Measurements from ENCODE around the gene NUP210.

Gene NUP210

GRCh38 chr3:13283877-13284264 is 136.3 kb downstream of the NUP210 start:
- H3K79me2 ChIP-seq (ENCODE audit: insufficient read depth, low read depth) = no peaks in the 10 kb centered on the region
- no peaks in the 10 kb centered on the region for H4K20me1 ChIP-seq (ENCODE audit: insufficient read depth)
- TF ChIP-seq, protein P1, sequence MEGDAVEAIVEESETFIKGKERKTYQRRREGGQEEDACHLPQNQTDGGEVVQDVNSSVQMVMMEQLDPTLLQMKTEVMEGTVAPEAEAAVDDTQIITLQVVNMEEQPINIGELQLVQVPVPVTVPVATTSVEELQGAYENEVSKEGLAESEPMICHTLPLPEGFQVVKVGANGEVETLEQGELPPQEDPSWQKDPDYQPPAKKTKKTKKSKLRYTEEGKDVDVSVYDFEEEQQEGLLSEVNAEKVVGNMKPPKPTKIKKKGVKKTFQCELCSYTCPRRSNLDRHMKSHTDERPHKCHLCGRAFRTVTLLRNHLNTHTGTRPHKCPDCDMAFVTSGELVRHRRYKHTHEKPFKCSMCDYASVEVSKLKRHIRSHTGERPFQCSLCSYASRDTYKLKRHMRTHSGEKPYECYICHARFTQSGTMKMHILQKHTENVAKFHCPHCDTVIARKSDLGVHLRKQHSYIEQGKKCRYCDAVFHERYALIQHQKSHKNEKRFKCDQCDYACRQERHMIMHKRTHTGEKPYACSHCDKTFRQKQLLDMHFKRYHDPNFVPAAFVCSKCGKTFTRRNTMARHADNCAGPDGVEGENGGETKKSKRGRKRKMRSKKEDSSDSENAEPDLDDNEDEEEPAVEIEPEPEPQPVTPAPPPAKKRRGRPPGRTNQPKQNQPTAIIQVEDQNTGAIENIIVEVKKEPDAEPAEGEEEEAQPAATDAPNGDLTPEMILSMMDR (conservative IDR thresholded peaks at IDR 0.05; ENCODE audit: low read depth, low read length) = no peak
- no peak overlapping the region for H3K27ac ChIP-seq
- H3K36me3 ChIP-seq (ENCODE audit: insufficient read depth) = no peaks in the 10 kb centered on the region
- H3K4me3 ChIP-seq (IDR thresholded peaks at IDR 0.05; ENCODE audit: insufficient read depth, low read depth, low read length) = no peak overlapping the region
- H3K4me2 ChIP-seq = no peak overlapping the region
- H2AFZ ChIP-seq (ENCODE audit: low read depth) = no peak overlapping the region
- peaks cover 3% of the 10 kb centered on the region; the same call in 1 of the 2 replicates for H3K27me3 ChIP-seq (ENCODE audit: insufficient read depth, low read depth)
- H3K9ac ChIP-seq = no peak overlapping the region
- no peaks in the 10 kb centered on the region for H3K4me1 ChIP-seq (ENCODE audit: low read depth, poor library complexity, severe bottlenecking)

DNA sequence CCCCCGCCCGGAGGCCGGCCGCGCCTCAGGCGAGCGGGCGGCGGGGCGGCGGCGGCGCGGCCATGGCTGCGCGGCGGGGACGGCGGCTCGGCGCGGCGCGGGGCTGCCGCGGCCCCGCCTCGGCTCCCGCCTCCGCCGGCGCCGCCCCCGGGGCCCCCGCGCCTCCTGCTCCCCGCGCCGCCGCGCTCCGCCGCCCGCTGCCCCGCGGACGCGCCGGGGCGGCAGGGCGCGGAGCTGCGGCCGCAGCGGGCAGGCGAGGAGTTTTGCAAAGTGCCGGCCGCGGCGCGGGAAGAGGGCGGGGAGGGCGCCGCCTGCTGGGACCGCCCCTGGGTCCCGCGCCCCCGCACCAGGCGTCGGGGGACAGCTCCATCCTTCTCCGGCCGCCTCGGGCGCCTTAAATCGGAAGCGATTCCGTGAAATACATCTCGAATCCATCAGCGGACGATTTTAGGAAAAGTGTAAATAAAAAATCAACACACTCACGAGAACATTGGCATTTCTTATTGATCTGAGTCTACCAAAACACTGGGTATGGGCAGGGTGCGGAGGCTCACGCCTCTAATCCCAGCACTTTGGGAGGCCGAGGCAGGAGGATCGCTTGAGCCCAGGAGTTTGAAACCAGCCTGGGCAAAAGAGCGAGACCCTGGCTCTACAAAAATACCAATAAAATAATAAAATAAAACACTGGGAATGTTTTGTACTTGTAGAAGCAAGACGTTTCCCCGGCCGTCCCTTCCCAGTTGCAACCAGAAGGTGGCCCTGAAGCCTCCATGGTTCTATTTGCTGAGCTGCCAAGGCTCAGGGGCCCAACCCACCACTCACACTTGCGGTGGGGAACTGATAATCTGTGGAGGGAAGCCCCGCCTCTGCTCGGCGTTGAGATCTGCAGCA is 136.9 kb downstream of the NUP210 start:
- TF ChIP-seq, protein P1 (conservative IDR thresholded peaks at IDR 0.05; ENCODE audit: low read depth, low read length) = no peak
- Histone ChIP-seq H2AFZ (ENCODE audit: low read depth) (peak overlapping the region; percentile 39; the same call in 1 of the 2 replicates), H3K4me1 (ENCODE audit: low read depth, poor library complexity, severe bottlenecking) (no peaks in the 10 kb centered on the region), H3K36me3 (ENCODE audit: insufficient read depth) (no peaks in the 10 kb centered on the region), H3K79me2 (ENCODE audit: insufficient read depth, low read depth) (no peaks in the 10 kb centered on the region), H3K4me3 (IDR thresholded peaks at IDR 0.05; ENCODE audit: insufficient read depth, low read depth, low read length) (no peak overlapping the region), H3K27ac (no peak overlapping the region), H3K4me2 (0 out of 2 replicates have a peak overlapping the region, but pooled peaks have one; percentile 39), H3K9ac (no peak overlapping the region), H4K20me1 (ENCODE audit: insufficient read depth) (no peaks in the 10 kb centered on the region), H3K27me3 (ENCODE audit: insufficient read depth, low read depth) (peaks cover 3% of the 10 kb centered on the region; the same call in 1 of the 2 replicates)

DNA sequence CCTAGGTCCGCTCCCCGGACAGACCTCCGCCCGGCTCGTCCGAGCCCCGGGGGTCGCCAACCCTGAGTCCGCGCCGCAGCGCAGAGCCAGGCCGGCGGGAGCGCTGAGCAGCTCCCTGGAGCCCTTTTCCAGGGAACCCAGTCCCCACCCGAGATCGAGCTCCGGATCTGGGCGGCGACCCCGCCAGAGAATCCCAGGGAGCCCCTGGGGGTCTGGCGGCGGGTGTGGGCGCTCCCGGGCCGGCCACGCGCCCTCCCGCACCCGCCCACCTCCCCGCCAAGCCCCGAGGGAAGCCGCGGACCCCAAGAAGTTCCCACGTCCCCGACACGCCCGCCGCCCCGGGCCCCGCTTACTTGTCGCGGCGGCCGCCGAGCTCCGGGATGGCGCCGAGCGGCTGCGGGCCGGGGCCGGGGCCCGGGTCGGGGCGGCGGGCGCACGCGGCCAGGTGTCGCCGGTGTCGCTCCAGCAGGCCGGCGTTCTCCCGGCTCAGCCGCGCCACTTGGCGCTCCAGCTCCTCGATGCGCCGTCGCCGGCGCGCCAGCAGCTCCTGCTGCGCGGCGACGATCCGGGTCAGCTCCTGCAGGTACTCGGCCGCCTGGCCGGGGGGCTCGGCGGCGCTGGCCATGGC is 137.7 kb downstream of the NUP210 start:
- TF ChIP-seq, protein P1 (conservative IDR thresholded peaks at IDR 0.05; ENCODE audit: low read depth, low read length) = no peak
- Histone ChIP-seq H2AFZ (ENCODE audit: low read depth) (no peak overlapping the region), H3K4me2 (no peak overlapping the region), H3K79me2 (ENCODE audit: insufficient read depth, low read depth) (no peaks in the 10 kb centered on the region), H3K36me3 (ENCODE audit: insufficient read depth) (no peaks in the 10 kb centered on the region), H3K27ac (no peak overlapping the region), H3K27me3 (ENCODE audit: insufficient read depth, low read depth) (peaks cover 3% of the 10 kb centered on the region; the same call in 1 of the 2 replicates), H3K4me1 (ENCODE audit: low read depth, poor library complexity, severe bottlenecking) (no peaks in the 10 kb centered on the region), H3K9ac (no peak overlapping the region), H4K20me1 (ENCODE audit: insufficient read depth) (no peaks in the 10 kb centered on the region), H3K4me3 (IDR thresholded peaks at IDR 0.05; ENCODE audit: insufficient read depth, low read depth, low read length) (no peak overlapping the region)

DNA sequence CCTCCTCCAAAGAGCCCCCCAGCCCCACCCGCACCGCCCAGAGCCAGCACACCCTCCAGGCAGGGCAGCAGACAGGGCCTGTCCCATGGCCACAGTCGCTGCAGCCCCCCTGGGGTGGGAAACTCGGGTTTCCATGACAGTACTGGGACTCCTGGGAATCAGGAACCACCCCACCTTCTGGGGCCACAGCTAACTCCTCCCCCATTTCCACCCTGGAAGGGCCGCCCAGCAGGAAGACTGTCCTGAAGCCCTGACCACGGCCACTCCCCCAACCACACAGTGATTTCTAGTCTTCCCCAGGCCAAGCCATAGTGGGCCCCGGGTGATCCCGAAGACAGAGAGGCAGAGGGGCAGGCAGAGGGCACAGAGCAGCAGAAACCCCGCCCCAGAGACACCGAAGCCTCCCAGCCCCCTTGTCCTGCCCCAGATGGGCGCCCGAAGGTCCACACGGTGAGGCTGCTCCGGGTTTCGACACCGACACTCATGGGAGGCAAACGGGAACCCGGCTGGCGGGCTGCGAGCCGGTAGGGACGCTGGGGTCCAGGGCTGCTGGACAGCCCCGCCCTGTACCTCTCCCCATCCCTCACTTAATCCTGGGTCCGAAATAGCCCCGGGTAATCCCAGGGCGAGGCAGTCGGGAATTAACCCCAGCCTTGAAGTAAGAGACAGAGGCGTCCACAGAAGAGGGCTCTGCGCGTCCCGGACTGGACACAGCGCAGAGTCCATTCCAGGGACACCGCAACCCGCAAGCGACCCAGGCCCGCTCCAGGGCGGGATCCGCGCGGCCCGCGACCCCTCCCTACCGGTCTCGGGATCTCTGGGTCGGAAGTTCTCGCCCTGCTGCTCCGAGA is 138.4 kb downstream of the NUP210 start:
- no peak overlapping the region for H3K9ac ChIP-seq
- no peaks in the 10 kb centered on the region for H3K79me2 ChIP-seq (ENCODE audit: insufficient read depth, low read depth)
- H3K4me2 ChIP-seq = no peak overlapping the region
- H3K4me3 ChIP-seq (IDR thresholded peaks at IDR 0.05; ENCODE audit: insufficient read depth, low read depth, low read length) = no peak overlapping the region
- TF ChIP-seq, protein P1 (conservative IDR thresholded peaks at IDR 0.05; ENCODE audit: low read depth, low read length) = no peak
- no peak overlapping the region for H3K27ac ChIP-seq
- H2AFZ ChIP-seq (ENCODE audit: low read depth) = no peak overlapping the region
- no peaks in the 10 kb centered on the region for H3K4me1 ChIP-seq (ENCODE audit: low read depth, poor library complexity, severe bottlenecking)
- no peaks in the 10 kb centered on the region for H4K20me1 ChIP-seq (ENCODE audit: insufficient read depth)
- no peaks in the 10 kb centered on the region for H3K36me3 ChIP-seq (ENCODE audit: insufficient read depth)
- peaks cover 3% of the 10 kb centered on the region; the same call in 1 of the 2 replicates for H3K27me3 ChIP-seq (ENCODE audit: insufficient read depth, low read depth)
